AG08395 (cell line): ENCODE measurements around the gene KRT79.

ENCODE experiments used
- DNase-seq: peaks from one replicate; pipeline ENCODE4 v3.0.0; 2012; ENCODE audit warnings: mixed read lengths, low spot score

Gene KRT79

DNA sequence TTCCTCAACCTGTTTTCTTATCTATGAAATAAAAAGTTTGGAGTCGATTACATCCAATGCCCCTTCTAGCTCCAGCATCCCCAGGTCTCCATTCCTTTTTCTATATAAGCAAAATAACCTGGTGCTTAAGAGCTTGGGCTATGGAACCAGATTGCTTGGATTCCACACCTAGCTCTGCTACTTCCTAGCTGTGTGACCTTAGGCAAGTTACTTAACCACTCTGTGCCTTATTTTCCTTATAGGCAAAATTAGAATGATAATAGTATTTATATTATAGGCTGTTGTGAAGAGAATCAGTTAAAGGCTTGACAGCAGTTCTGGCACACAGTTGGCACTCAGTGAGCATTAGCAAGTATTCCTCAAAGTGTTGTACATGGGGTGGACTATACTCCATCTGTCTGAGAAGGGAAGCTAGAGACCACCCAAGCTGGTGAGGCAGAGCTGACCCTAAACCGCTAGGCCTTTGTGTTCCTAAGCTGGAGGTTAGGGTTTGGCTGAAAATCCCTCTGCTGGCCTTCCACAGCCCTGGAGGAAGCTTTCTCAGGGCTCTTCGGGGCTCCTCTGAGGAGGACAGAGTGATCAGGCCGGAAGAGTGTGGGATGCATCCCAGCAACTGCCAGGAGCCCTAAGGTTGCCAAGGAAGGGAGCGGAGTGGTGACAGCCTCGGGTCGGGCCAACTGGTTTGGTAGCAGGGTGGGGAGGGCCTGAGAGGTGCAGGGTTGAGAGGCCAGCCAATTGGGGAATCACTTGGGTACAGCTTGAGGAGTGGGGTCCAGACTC is 14.2 kb downstream of the KRT79 start:
- DNase-seq = no peak

DNA sequence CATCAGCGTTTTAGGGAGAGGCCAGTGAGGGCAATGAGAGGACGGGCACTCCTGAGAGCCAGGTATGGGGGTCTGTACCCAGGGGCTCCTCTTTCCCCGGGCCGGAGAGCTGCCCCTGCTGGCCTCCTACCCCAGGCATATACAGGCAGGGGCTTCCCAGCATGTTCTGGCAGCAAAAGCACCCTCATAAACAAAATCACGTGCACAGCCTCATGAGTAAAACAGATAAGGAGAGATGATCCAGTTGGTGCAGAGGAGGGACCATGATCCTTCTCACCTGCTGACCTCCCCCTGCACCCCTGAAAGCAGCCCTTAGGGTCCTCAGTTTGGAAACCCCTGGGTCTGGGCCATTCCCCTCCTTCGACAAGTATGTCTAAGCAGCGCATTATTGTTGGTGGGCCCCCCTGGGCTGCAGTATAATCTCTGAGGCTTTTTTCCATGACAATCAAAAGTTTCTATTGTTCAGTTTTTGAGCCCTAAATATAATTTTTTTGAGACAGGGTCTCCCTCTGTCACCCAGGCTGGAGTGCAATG is 15.2 kb downstream of the KRT79 start:
- DNase-seq = no peak

GRCh38 chr12:52818388-52818787 is 15.7 kb downstream of the KRT79 start:
- DNase-seq = no peak

- no peak for DNase-seq
Observed at GRCh38 chr12:52817699-52818238, 16.3 kb downstream of the KRT79 start.

DNA sequence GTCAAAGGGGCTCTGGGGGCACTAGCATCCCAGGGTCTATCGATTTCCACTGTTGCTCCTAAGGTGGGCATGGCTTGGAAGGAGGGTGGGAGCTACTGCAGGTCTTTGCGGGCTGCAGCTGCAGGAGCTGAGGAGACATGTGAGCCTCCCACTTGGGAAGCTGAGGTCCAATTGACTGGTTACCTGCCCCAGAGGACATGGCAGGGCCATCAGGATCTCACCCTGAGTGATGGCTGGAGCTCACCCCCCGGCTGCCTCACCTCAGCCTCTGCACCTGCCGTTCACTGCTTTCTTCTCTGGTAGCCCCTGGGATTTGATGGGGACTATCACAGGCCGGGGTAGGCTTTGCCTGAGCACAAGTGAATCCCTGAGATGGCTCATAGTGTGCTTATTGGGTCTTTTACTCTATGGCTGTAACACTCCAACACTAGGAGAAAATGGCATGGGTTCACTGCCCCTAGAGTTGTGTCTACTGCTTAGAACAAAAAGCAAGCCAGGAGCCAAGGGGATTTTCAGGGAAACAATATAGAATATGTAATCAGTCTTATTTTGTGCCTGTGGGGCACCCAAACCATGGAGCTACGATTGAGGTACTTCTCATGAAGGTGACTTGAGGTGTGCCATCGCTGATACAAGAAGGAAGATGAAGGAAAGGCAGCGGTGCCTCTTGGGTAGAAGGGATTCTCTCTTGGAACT is 17.0 kb downstream of the KRT79 start:
- no peak for DNase-seq

GRCh38 chr12:52815676-52816588 is 18.2 kb downstream of the KRT79 start:
- no peak for DNase-seq

- DNase-seq = no peak
Observed at GRCh38 chr12:52815161-52815560, 18.9 kb downstream of the KRT79 start.

DNA sequence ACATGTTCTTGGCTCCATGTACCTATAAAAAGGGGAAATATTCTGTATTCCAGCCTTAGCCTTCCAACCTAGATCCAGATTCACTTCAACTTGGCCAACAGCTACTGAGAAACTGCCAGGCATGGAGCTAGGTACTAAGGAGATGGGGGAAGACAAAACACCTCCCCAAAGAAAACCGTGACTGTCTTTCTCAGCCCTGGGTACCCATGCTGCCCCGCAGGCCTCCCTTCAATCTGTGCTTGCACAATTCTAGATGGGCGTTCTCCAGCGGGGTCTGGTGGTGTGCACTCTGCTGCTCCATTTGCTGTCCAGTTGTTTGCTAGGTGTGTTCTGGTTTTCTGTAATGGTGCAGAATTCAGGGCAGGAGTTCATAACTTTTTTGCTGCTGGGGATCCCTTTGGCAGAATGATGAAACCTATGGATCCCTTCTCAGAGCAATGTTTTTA is 19.4 kb downstream of the KRT79 start:
- no peak for DNase-seq

DNA sequence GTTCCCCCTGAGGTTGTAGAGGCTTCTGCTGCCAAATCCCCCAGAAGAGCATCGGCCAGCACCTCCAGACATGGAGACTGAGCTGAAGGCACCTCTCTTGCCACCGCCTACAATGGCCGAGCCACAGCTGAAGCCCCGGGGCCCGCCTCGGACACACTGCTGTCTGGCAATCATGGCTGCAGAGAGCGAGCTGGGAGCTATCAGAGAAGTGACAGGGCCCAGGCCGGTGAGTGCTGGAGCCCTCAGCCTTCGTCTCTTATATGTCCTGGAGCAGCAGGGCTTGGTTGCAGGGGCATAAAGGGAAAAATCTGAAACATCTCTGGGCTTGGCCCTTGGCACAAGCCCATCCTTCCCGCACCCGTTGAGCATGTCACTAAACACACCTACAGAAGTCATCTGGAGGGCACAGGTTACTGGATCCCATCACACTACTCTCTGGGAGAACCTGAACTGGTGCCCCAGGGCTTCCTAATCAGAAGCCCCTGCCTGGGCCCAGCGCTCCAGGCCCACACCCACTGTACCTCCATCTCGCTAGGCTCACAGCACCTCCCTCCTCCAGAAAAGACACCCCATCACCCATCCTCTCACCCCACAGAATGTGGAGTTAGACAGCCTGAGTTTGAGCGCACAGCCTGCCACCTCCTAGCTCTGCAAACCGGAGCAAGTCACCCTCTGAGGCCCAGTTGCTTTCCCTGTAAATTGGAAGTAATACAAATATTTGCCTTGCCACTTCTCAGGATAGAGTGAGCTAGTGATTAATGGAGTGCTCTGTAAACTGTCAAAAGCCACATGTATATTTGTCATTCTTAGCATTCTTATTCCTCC is 20.0 kb downstream of the KRT79 start, which contains the start of gene KRT4:
KRT4 (minus strand) TSS at position 232 of the 825 bp plus-strand sequence; CDS start at position 174, 58 bp downstream.
- DNase-seq = peak; percentile 25

GRCh38 chr12:52813203-52813819 is 20.8 kb downstream of the KRT79 start:
- no peak for DNase-seq

- DNase-seq = no peak
Observed at GRCh38 chr12:52812749-52813148, 21.4 kb downstream of the KRT79 start.

- DNase-seq = no peak
Observed at GRCh38 chr12:52812073-52812400, 22.1 kb downstream of the KRT79 start.

DNA sequence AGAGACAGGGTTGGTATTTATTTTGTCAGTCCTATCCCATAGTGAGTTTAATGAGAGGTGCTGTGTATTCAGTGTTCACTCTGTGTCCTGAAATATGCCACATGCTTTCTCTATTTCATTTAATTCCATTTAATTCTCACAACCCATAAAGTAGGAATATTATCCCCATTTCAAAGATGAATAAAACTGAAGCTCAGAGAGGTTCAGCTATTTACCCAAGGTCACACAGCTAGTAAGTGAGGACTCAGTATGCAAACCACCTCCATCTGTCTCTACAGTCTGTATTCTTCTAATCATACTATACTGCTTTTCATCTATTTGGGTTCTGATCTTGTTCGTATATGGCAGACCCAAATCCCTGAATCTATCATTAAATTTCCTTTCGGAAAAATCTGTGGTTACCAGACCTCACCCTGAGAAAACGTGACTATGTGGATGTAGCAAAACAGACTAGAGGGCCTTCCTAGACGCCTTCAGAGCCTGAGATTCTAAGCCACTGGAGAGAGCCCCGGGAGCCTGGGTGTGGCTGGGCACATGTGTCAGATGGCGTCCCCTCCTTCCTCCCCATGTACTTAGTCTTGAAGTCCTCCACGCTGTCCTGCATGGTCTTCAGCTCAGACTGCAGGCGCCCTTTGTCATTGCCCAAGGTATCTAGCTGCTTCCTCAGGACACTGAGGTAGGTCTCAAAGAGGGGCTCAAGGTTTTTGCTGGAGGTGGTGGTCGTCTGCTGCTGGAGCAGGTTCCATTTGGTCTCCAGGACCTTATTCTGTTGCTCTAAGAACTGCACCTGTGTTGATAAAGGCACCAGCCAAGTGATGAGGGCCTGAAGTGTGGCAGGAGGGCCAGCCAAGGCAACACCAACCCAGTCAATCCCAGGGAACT is 22.7 kb downstream of the KRT79 start:
- no peak for DNase-seq

DNA sequence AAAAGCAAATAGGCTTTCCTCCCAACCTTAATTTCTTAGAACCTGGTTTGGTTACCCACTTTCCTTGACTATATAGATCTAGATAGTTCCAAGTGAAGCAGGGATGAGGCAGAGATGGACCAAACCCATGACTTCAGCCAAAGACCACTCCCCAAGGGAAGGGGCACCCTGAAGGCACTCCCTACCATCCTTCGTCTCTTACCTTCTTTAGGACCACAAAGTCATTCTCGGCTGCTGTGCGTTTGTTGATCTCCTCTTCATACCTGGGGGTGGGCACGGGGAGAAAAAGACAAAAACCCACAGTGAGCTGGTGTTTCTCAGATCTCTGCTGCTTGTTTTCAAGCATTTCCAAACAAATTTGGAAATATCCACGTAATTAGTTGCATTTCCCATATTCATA is 23.6 kb downstream of the KRT79 start:
- no peak for DNase-seq

GRCh38 chr12:52809166-52809565 is 24.9 kb downstream of the KRT79 start:
- DNase-seq = no peak

DNA sequence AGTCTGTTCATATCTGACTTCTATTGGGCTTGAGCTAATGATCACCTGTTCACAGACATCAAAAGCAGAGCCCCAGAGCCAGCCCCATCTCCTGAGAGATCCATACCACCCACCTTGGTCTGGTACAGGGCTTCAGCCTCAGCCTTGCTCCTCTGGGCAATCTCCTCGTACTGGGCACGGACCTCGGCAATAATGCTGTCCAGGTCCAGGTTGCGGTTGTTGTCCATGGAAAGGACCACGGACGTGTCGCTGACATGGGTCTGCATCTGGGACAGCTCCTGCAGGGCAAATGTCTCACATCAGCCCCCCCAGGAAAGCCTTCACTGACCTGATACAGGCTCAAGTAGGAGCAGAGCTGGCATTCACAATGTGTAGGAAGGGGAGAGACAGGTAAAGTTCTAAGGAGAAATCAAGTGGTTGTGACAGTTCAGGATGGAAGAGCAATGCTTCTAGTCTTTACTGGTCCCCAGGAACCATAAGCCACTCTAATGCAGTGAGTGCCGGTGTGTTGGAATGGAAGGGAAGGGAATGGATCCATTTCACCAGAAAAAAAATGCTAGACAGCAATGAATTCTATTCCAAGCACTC is 25.4 kb downstream of the KRT79 start:
- no peak for DNase-seq

DNA sequence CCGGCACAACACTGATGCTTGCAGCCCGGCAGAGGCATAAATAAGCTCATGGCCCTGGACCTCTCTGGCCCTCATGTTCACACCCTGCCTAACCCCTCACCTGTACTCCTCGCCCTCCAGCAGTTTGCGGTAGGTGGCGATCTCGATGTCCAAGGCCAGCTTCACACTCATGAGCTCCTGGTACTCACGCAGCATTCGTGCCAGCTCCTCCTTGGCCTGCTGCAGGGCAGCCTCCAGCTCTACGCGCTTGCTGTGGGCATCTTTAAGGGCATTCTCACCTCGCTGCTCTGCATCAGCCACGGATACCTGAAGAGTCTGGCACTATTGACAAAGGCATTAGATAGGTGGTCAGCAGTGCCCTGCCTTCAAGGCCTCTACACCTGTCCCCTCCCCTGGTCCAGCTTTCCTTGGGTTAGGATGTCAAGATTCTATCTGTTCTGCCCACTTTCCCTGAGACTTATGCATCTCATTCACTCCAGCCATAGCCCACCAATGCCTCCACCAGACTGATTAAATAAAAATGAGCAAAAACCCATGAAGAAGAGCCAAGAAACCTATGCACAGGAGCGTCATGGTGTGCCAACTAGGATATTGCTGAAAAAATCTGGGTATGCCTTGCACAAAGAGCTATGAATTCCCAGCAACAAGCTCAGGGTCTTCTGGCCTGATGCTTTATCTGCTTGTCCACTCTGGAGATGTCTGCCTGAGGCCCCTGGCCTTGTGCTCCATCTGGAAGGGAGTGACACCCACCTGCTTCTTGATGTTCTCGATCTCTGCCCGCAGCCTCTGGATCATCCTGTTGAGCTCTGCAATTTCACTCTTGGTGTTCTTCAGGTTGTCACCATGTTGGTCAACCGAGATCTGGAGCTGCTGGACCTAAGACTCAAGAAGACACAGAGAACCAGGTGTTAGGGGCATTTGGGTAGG is 26.3 kb downstream of the KRT79 start:
- no peak for DNase-seq
